NCI-H460 (cell line): ENCODE measurements around the gene ASH1L. TPM values are rescaled to one million over a fixed set of nuclear protein-coding genes. Genes with fewer than 3 reads are reported as not detected.

Experiments used
- DNase-seq: peaks from one replicate; pipeline ENCODE4 v3.0.0-alpha.2; 2016; ENCODE audit warnings: low read depth; ENCODE audit errors: extremely low read depth
- small RNA-seq, 2 experiments: library from RNA; depleted of rRNA; stranded (forward); fragments of <200 nt; gene quantifications; one replicate each; pipeline ENCODE3, GENCODE V24; 2014
- total RNA-seq: library from RNA; depleted of rRNA; stranded (reverse); fragments of >200 nt; shearing (Covaris generic); gene quantifications from 2 replicates; pipeline ENCODE4 v1.2.3, GENCODE V29; 2014; rRNA removed

The ASH1L gene
- total RNA-seq, 1 experiment from 2014 or later, result 46.5 TPM

DNA sequence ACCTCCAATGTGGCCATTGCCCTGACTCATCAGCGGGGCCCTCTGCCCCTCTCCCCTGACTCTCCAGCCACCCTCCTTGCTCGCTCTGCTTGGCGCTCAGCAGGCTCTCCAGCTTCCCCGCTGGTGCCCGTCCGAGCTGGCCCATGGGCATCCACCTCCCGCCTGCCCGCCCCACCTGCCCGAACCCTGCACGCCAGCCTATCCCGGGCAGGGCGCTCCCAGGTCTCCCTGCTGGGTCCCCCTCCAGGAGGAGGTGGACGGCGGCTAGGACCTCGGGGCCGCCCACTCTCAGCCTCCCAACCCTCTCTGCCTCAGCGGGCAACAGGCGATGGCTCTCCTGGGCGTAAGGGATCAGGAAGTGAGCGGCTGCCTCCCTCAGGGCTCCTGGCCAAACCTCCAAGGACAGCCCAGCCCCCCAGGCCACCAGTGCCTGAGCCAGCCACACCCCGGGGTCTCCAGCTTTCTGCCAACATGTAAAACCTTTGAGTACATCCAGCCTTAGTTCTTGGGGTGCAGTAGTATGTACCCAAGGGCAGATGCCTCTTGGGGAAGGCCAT, 274.5 kb downstream of the ASH1L start:
- no peak for DNase-seq

DNA sequence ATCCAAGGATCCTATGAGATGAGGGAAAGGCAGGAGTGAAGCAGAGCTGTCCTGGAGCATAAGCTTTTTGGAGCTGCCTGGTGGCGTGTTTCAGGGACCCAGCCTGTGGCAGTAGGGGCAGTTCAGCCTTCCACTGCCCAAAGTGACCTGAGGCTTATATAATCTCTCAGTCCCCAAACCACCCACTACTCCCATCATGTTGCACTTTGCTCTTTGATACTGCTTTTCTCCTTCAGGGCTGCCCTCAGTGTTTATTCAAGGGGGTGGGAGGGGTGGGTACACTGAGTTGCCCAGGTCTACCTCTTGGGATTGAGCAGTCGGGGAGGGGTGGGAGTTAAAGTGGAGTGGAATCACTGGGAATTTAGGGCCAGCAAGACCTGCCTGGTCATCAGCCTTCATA, 276.1 kb downstream of the ASH1L start:
- DNase-seq, result no peak

DNA sequence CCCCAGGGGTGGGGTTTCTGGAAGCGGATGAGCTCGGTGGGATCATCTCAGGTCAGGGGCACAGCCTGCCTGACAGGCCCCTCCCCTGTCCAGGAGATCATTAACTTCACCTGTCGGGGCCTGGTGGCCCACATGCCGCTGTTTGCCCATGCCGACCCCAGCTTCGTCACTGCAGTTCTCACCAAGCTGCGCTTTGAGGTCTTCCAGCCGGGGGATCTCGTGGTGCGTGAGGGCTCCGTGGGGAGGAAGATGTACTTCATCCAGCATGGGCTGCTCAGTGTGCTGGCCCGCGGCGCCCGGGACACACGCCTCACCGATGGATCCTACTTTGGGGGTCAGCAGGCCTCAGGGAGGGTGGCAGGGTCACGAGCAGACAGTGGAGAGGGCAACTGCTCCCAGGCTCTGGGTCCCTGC, 277.0 kb downstream of the ASH1L start:
- DNase-seq, result no peak

Small RNA genes lying within 50 kb of the gene (small RNA-seq; reads per million reads assigned to genes)
- gene AL353807.4 (0 reads per million in 2 experiments), gene RNU6-106P (0 to 0.15 reads per million in 2 experiments), gene RNU6-1297P (0 reads per million in 2 experiments)

Other genes with a start within 250 kb of the ASH1L start
- 80.4 and 86.6 TPM in 2 replicates for gene RUSC1, start 241.9 kb downstream of the ASH1L start, total RNA-seq
- 21.6 and 29.2 TPM in 2 replicates for gene MSTO1, start 47.4 kb upstream of the ASH1L start, total RNA-seq
- gene YY1AP1, start 126.0 kb upstream of the ASH1L start, total RNA-seq, result 48.4 and 55.1 TPM in 2 replicates
- 171 and 188 TPM in 2 replicates for gene DAP3, start 126.3 kb upstream of the ASH1L start, total RNA-seq